ENCODE measurements around the gene SNX14.
"Not testable (repeated sequence)": the region's sequence is repeated elsewhere in the genome, so short reads cannot be mapped to it uniquely, and the experiment has no call there.

SNX14 gene

GRCh38 chr6:85524281-85524680 lies 69.4 kb downstream of the SNX14 start:
- not testable (repeated sequence) for H3K27me3 ChIP-seq (ENCODE audit: control insufficient read depth in 1 of 2, insufficient read depth in 2 of 2, low read length in 2 of 2); H3K4me3 ChIP-seq (ENCODE audit: low read depth in 1 of 2, low read length in 2 of 2); H3K9me3 ChIP-seq (ENCODE audit: control insufficient read depth in 1 of 2, low read length in 2 of 2); H3K4me1 ChIP-seq (ENCODE audit: control insufficient read depth in 1 of 2, insufficient read depth in 2 of 2, low read length in 2 of 2); H3K27ac ChIP-seq (ENCODE audit: low read depth, low read length); H3K9ac ChIP-seq (ENCODE audit: low read depth in 1 of 2, low read length in 2 of 2)
- peaks cover 3 to 18% of the 10 kb centered on the region in 2 donors for H3K36me3 ChIP-seq (ENCODE audit: control insufficient read depth in 1 of 2, insufficient read depth in 2 of 2, low read length in 2 of 2)

DNA sequence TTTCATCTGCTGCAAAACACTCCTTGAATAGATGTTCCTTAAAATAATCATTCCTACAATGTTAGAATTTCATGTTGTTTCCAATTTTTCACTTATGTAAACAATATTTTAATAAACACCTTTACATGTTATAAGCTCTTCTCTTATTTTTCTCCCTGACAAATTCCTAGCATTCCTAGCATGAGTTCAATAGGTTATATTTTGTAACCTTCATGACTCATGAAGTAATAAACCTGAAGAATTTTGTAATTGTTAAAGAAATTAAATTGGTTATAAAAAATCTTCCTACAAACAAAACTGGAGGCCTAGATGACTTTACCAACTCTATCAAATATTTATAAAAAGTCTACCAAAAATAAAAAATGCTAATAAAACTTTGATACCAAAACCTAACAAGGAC lies 77.5 kb downstream of the SNX14 start:
- Histone ChIP-seq H3K36me3 (ENCODE audit: control insufficient read depth in 1 of 2, insufficient read depth in 2 of 2, low read length in 2 of 2) (peaks cover 18 to 41% of the 10 kb centered on the region in 2 donors), H3K9ac (ENCODE audit: low read depth in 1 of 2, low read length in 2 of 2) (no peak overlapping the region), H3K27me3 (ENCODE audit: control insufficient read depth in 1 of 2, insufficient read depth in 2 of 2, low read length in 2 of 2) (no peaks in the 10 kb centered on the region)

DNA sequence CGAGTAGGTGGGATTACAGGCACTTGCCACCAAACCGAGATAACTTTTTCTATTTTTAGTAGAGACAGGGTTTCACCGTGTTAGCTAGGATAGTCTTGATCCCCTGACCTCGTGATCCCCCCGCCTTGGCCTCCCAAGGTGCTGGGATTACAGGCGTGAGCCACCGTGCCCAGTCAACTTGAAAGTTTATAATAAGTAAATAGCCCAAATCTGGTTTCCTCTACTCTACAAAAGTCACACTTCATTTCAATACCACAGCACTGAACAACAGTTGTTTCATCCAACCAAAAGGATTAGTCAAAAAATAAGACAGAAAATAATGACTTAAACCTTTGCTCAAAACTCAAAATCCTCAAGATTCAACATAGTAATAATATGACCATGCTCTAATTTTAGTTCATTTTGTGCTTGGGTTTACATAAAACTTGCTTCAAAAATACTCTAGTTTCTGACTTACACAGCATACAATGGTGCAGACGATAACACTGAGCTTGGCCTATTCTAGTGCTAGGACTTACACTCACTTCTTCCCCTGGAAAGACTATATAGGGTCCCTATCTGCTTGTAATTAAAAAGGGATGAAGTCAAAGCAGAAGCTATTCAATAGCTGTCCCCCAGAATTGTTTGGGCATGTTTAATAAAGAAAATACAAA lies 87.1 kb downstream of the SNX14 start:
- Histone ChIP-seq H3K4me3 (ENCODE audit: low read depth in 1 of 2, low read length in 2 of 2) (no peak overlapping the region), H3K36me3 (ENCODE audit: control insufficient read depth in 1 of 2, insufficient read depth in 2 of 2, low read length in 2 of 2) (peaks cover 13 to 16% of the 10 kb centered on the region in 2 donors), H3K4me1 (ENCODE audit: control insufficient read depth in 1 of 2, insufficient read depth in 2 of 2, low read length in 2 of 2) (no peaks in the 10 kb centered on the region), H3K9me3 (ENCODE audit: control insufficient read depth in 1 of 2, low read length in 2 of 2) (no peaks in the 10 kb centered on the region), H3K9ac (ENCODE audit: low read depth in 1 of 2, low read length in 2 of 2) (no peak overlapping the region), H3K27ac (ENCODE audit: low read depth, low read length) (no peak overlapping the region), H3K27me3 (ENCODE audit: control insufficient read depth in 1 of 2, insufficient read depth in 2 of 2, low read length in 2 of 2) (no peaks in the 10 kb centered on the region)

More for the DNA sequence above, 77.5 kb downstream of the SNX14 start:
- Histone ChIP-seq H3K4me1 (ENCODE audit: control insufficient read depth in 1 of 2, insufficient read depth in 2 of 2, low read length in 2 of 2) (no peaks in the 10 kb centered on the region), H3K27ac (ENCODE audit: low read depth, low read length) (no peak overlapping the region), H3K4me3 (ENCODE audit: low read depth in 1 of 2, low read length in 2 of 2) (no peak overlapping the region), H3K9me3 (ENCODE audit: control insufficient read depth in 1 of 2, low read length in 2 of 2) (no peaks in the 10 kb centered on the region)

DNA sequence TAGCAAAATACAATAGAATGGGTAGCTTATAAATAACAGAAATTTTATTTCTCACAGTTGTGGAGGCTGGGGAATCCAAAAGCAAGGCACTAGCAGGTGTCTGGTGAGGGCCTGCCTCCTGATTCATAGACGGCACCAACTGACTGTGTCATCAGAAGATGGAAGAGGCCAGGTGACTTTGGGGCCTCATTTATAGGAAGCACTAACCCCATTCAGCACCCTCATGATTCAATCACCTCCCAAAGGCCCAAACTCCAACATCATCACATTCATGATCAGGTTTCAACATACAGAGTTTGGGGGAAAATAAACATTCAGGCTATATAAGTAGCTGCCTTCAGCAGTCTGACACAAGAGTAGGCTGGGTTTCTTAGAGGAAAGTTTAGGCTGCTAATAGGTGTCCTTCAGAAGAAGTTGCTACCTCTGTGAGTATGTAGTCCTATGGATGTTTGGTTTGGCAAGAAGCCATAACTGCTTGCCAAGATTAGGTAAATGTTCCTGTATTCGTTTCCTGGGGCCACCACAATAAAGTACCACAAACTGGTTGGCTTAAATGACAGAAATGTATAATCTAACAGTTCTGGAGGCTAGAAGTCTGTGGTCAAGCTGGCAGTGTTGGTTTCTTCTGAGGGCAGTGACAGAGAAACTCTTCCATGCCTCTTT lies 94.9 kb downstream of the SNX14 start:
- H3K27ac ChIP-seq (ENCODE audit: low read depth, low read length) = no peak overlapping the region
- H3K9me3 ChIP-seq (ENCODE audit: control insufficient read depth in 1 of 2, low read length in 2 of 2) = peaks cover 4 to 8% of the 10 kb centered on the region in 2 donors
- no peaks in the 10 kb centered on the region for H3K27me3 ChIP-seq (ENCODE audit: control insufficient read depth in 1 of 2, insufficient read depth in 2 of 2, low read length in 2 of 2)
- no peak overlapping the region for H3K9ac ChIP-seq (ENCODE audit: low read depth in 1 of 2, low read length in 2 of 2)
- no peak overlapping the region for H3K4me3 ChIP-seq (ENCODE audit: low read depth in 1 of 2, low read length in 2 of 2)
- H3K36me3 ChIP-seq (ENCODE audit: control insufficient read depth in 1 of 2, insufficient read depth in 2 of 2, low read length in 2 of 2) = peaks cover 3 to 4% of the 10 kb centered on the region in 2 donors
- no peaks in the 10 kb centered on the region for H3K4me1 ChIP-seq (ENCODE audit: control insufficient read depth in 1 of 2, insufficient read depth in 2 of 2, low read length in 2 of 2)

- no peak overlapping the region for H3K27ac ChIP-seq (ENCODE audit: low read depth, low read length)
- H3K36me3 ChIP-seq (ENCODE audit: control insufficient read depth in 1 of 2, insufficient read depth in 2 of 2, low read length in 2 of 2) = no peaks in the 10 kb centered on the region
- H3K9me3 ChIP-seq (ENCODE audit: control insufficient read depth in 1 of 2, low read length in 2 of 2) = peaks cover 4 to 8% of the 10 kb centered on the region in 2 donors
- H3K9ac ChIP-seq (ENCODE audit: low read depth in 1 of 2, low read length in 2 of 2) = no peak overlapping the region
- no peaks in the 10 kb centered on the region for H3K27me3 ChIP-seq (ENCODE audit: control insufficient read depth in 1 of 2, insufficient read depth in 2 of 2, low read length in 2 of 2)
- no peak overlapping the region for H3K4me3 ChIP-seq (ENCODE audit: low read depth in 1 of 2, low read length in 2 of 2)
- H3K4me1 ChIP-seq (ENCODE audit: control insufficient read depth in 1 of 2, insufficient read depth in 2 of 2, low read length in 2 of 2) = no peaks in the 10 kb centered on the region
Observed at GRCh38 chr6:85496856-85497255, 96.8 kb downstream of the SNX14 start.

DNA sequence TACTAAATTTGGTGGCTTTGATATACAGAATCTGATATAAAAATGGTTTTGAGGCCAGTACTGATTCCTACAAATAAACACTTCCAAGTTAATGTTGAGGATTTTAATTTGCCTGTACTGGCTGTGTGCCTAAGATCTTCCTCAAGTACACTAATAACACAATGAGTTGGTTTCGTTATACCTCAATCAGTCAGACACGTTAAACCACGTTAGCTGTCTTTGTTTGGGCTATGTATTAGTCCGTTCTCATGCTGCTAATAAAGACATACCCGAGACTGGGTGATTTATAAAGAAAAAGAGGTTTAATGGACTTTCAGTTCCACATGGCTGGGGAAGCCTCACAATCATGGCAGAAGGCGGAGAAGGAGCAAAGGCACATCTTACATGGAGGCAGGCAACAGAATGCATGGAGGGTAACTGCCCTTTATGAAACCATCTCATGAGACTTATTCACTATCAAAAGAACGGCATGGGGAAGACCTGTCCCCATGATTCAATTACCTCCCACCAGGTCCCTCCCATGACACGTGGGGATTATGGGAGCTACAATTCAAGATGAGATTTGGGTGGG lies 97.6 kb downstream of the SNX14 start:
- no peak overlapping the region for H3K9ac ChIP-seq (ENCODE audit: low read depth in 1 of 2, low read length in 2 of 2)
- H3K36me3 ChIP-seq (ENCODE audit: control insufficient read depth in 1 of 2, insufficient read depth in 2 of 2, low read length in 2 of 2) = no peaks in the 10 kb centered on the region
- peaks cover 4 to 8% of the 10 kb centered on the region in 2 donors for H3K9me3 ChIP-seq (ENCODE audit: control insufficient read depth in 1 of 2, low read length in 2 of 2)
- H3K4me1 ChIP-seq (ENCODE audit: control insufficient read depth in 1 of 2, insufficient read depth in 2 of 2, low read length in 2 of 2) = no peaks in the 10 kb centered on the region
- H3K27ac ChIP-seq (ENCODE audit: low read depth, low read length) = no peak overlapping the region
- no peak overlapping the region for H3K4me3 ChIP-seq (ENCODE audit: low read depth in 1 of 2, low read length in 2 of 2)
- H3K27me3 ChIP-seq (ENCODE audit: control insufficient read depth in 1 of 2, insufficient read depth in 2 of 2, low read length in 2 of 2) = no peaks in the 10 kb centered on the region

DNA sequence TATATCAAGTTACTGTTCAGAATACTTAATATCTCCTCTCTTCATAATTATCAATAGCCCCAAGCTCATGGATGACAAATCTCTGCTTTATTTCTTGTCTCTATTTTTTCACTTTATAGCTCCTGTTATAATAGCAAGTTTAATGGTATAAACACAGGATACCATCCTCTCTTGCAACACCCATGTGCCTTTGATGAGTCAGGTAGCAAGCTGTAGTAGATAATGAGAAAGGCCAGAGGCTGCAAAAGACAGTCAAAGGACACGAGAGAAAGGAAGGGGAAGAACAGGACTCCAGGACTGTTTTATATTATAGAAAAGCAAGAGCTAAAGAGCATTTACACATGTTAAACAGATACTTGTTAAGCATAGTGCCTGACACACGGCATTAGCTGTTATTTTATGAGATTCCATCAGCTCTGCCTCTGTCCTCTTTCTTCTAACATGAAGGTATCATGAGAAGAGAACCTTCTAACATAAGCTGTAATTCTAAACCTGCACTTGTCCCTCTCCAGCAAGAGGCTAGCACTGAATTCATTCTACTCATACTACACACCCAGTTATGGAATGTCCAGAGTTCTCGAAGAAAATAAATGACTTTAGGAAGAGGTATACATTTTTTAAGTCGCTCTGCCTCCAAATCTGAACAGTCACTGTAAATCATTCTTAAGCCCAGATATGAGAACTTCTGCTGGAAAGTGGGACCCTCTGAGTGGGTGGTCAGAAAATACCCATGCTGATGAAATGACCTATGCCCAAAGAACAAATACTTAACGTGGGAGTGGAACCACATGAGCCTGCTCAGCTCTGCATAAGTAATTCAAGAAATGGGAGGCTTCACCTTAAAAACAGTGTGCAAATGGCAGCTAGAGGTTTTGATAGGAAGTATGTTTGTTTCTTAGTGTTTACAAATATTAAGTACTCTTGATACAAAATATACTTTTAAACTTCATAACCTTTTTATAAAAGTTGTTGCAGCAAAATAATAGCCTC lies 98.8 kb downstream of the SNX14 start:
- Histone ChIP-seq H3K4me1 (ENCODE audit: control insufficient read depth in 1 of 2, insufficient read depth in 2 of 2, low read length in 2 of 2) (no peaks in the 10 kb centered on the region), H3K9me3 (ENCODE audit: control insufficient read depth in 1 of 2, low read length in 2 of 2) (peaks cover 4 to 8% of the 10 kb centered on the region in 2 donors), H3K4me3 (ENCODE audit: low read depth in 1 of 2, low read length in 2 of 2) (no peak overlapping the region), H3K9ac (ENCODE audit: low read depth in 1 of 2, low read length in 2 of 2) (no peak overlapping the region), H3K27me3 (ENCODE audit: control insufficient read depth in 1 of 2, insufficient read depth in 2 of 2, low read length in 2 of 2) (no peaks in the 10 kb centered on the region), H3K36me3 (ENCODE audit: control insufficient read depth in 1 of 2, insufficient read depth in 2 of 2, low read length in 2 of 2) (no peaks in the 10 kb centered on the region), H3K27ac (ENCODE audit: low read depth, low read length) (no peak overlapping the region)

- Histone ChIP-seq H3K4me1 (ENCODE audit: control insufficient read depth in 1 of 2, insufficient read depth in 2 of 2, low read length in 2 of 2) (no peaks in the 10 kb centered on the region), H3K27ac (ENCODE audit: low read depth, low read length) (no peak overlapping the region), H3K9ac (ENCODE audit: low read depth in 1 of 2, low read length in 2 of 2) (no peak overlapping the region), H3K36me3 (ENCODE audit: control insufficient read depth in 1 of 2, insufficient read depth in 2 of 2, low read length in 2 of 2) (no peaks in the 10 kb centered on the region), H3K9me3 (ENCODE audit: control insufficient read depth in 1 of 2, low read length in 2 of 2) (peaks cover 4 to 8% of the 10 kb centered on the region in 2 donors), H3K4me3 (ENCODE audit: low read depth in 1 of 2, low read length in 2 of 2) (no peak overlapping the region), H3K27me3 (ENCODE audit: control insufficient read depth in 1 of 2, insufficient read depth in 2 of 2, low read length in 2 of 2) (no peaks in the 10 kb centered on the region)
Observed at GRCh38 chr6:85493389-85493788, 100.3 kb downstream of the SNX14 start.

DNA sequence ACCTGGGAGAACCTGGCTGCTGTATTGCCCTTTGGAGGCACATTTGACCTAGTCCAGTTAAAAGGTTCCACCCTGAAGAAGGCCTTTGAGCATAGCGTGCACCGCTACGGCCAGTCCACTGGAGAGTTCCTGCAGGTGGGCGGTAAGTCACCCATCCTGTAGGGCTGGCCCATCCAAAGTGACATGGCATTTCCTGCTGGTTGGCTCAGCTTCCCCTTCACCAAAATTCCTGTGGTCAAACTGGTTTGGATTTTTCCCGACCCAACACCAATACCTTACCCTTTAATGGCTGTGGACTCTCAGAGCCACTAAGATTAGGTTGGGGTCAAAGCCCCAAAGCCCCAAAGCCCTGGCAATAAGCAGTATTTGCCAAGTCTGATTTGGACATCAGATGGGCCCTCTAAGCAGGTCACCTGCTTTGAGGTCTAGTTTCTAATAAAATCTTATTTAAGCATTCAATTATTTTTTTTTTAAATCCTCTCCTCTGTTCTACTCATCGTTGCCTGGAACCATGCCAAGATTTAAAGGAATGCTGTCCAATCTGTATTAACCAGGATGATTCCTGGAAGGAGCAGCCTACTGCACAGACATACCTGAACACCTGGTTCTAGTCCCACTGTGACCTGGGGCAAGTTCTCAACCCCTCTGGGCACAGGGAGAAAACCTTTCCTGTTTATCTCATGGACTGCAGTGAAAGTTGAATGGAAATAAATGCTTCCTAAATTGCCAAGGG lies 103.0 kb downstream of the SNX14 start:
- H3K9me3 ChIP-seq (ENCODE audit: control insufficient read depth in 1 of 2, low read length in 2 of 2) = no peaks in the 10 kb centered on the region
- no peak overlapping the region for H3K27ac ChIP-seq (ENCODE audit: low read depth, low read length)
- no peak overlapping the region for H3K4me3 ChIP-seq (ENCODE audit: low read depth in 1 of 2, low read length in 2 of 2)
- no peaks in the 10 kb centered on the region for H3K36me3 ChIP-seq (ENCODE audit: control insufficient read depth in 1 of 2, insufficient read depth in 2 of 2, low read length in 2 of 2)
- no peaks in the 10 kb centered on the region for H3K27me3 ChIP-seq (ENCODE audit: control insufficient read depth in 1 of 2, insufficient read depth in 2 of 2, low read length in 2 of 2)
- no peaks in the 10 kb centered on the region for H3K4me1 ChIP-seq (ENCODE audit: control insufficient read depth in 1 of 2, insufficient read depth in 2 of 2, low read length in 2 of 2)
- H3K9ac ChIP-seq (ENCODE audit: low read depth in 1 of 2, low read length in 2 of 2) = no peak overlapping the region
